ENCODE measurements around the gene DDA1. TPM values are rescaled to one million over a fixed set of nuclear protein-coding genes. Genes with fewer than 3 reads are reported as not detected.

DDA1 gene
- total RNA-seq, 1 donor = 16.8 TPM

DNA sequence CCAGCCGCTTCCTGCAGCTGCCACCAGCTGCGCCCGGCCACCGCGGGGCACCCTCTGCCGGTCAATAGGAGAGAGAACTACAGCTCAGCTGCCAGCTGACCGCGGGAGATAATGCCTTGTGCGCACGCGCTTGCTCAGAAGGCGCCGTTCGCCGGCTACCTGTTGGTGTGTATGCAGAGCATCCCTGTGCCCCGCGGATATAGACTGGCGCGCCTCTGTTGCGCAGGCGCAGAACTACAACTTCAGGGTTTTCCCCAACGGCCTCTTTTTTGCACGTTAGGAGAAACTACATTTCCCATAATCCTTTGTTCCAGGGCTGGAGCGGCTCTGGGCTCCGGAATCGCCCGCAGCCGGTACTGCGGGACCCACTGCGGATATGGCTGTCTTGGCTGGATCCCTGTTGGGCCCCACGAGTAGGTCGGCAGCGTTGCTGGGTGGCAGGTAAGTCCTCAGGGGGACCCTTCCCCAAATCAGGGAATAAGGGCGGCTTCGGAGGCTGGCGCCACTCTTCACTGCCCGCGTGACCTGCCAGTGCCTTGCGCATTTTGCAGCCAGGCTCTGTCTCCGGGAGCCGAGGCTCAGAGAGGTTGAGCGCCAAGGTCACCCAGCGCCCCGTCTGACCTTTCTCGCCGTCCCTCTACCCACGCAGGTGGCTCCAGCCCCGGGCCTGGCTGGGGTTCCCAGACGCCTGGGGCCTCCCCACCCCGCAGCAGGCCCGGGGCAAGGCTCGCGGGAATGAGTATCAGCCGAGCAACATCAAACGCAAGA is 3.7 kb upstream of the DDA1 start, which contains the start of gene MRPL34:
Gene MRPL34, plus strand, starts transcription at position 356 of the 768 bp plus-strand sequence. Its CDS starts 21 bp downstream, at position 377.
- peak; percentile 75 for TF ChIP-seq CTCF (IDR thresholded peaks at IDR 0.05; ENCODE audit: insufficient read depth, low read depth, low read length)
- peak; percentile 99 for DNase-seq (ENCODE audit: low read depth)
- H3K4me3 ChIP-seq (ENCODE audit: low read depth, low read length) = peak within 1 kb of the TSS; percentile 75

GRCh38 chr19:17306285-17306714 is 3.1 kb upstream of the DDA1 start:
- H3K4me3 ChIP-seq (ENCODE audit: low read depth, low read length) = peak overlapping the region; percentile 75
- no peak for TF ChIP-seq CTCF (IDR thresholded peaks at IDR 0.05; ENCODE audit: insufficient read depth, low read depth, low read length)
- DNase-seq (ENCODE audit: low read depth) = no peak

GRCh38 chr19:17307876-17308377 is 1.4 kb upstream of the DDA1 start:
- no peak for DNase-seq (ENCODE audit: low read depth)
- H3K4me3 ChIP-seq (ENCODE audit: low read depth, low read length) = no peak overlapping the region
- TF ChIP-seq CTCF (IDR thresholded peaks at IDR 0.05; ENCODE audit: insufficient read depth, low read depth, low read length) = no peak

- peak overlapping the region; percentile 90 for H3K4me3 ChIP-seq (ENCODE audit: low read depth, low read length)
- DNase-seq (ENCODE audit: low read depth) = no peak
- TF ChIP-seq CTCF (IDR thresholded peaks at IDR 0.05; ENCODE audit: insufficient read depth, low read depth, low read length) = no peak
These were observed 650 bp downstream of the DDA1 start for GRCh38 chr19:17309965-17310461.

DNA sequence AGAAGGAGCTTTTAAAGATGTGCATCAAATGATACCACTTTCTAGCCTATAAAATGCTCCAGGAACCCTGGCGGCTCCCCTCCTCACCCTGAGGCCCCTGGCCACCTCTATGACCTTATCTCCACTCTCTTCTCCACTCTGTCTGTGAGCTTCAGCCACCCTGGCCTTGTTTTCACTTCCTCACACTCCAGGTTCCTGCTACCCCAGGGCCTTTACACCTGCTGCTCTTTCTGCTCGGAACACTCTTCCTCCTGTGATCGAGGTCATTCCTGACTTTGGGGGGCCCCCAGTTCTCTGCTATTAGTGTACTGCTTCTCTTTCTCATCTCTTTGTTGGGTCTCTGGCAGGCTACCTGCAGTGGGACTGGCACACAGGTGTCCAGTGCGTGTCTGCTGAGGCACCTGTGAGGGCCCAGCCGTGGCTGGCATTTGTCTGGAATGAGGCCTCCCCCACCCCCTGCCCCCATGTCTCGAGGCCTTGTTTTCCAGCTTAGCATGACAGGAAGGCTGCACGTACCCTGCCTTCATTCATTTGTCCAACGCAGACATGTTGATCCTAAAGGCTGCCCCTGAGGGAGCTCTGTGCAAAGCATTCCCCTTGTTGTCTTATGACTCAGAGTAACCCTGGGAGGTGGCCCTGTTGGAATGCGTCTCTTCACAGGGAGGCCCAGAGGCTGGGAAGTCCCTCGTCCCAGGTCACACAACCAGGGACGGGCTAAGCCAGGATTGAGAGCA is 2.3 kb downstream of the DDA1 start:
- DNase-seq (ENCODE audit: low read depth) = peak; percentile 70
- no peak for TF ChIP-seq CTCF (IDR thresholded peaks at IDR 0.05; ENCODE audit: insufficient read depth, low read depth, low read length)
- H3K4me3 ChIP-seq (ENCODE audit: low read depth, low read length) = no peak overlapping the region

GRCh38 chr19:17312189-17313113 is 3.1 kb downstream of the DDA1 start:
- no peak for DNase-seq (ENCODE audit: low read depth)
- H3K4me3 ChIP-seq (ENCODE audit: low read depth, low read length) = no peak overlapping the region
- no peak for TF ChIP-seq CTCF (IDR thresholded peaks at IDR 0.05; ENCODE audit: insufficient read depth, low read depth, low read length)
